Ovary (tissue), 3 donors: ENCODE data around the gene DRC3.

ENCODE experiments used
- POLR2A ChIP-seq: fragments of 450-650 bp; IDR thresholded peaks from one replicate; pipeline ENCODE4 v1.6.1; 2017; ENCODE audit warnings: antibody characterized with exemption, mild to moderate bottlenecking, moderate library complexity
- TF ChIP-seq, protein P1 (sequence below), 3 donors: fragments of 450-650 bp in 2 of 3; fragments of 200-600 bp in 1 of 3; IDR thresholded peaks; one replicate each; pipeline versions ENCODE4 v1.5.1 to v1.8.0; 2016 to 2022; ENCODE audit warnings: antibody characterized with exemption in 3 of 3, mild to moderate bottlenecking in 1 of 3
- donor health status: DM: no; HTN: no; CAD: no.

DNA sequence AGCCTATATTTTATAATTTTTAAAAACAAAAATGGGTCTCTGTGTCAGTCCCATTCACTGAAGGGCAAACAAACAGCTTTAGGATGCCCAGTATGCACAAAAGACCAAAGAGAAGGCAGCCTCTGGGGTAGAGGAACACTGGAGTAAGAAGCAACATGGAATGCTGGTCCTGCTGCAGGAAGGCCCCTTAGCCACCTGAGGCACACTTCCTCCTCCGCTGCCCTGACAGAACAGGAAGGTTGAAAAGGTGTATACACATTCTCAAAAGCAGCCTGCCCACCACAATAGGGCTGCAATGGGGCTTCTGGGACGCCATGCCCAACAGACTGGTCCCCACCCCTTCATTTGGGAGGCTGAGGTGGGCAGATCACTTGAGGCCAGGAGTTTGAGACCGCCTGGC is 20.0 kb upstream of the DRC3 start:
- TF ChIP-seq POLR2A, result no peak
- TF ChIP-seq, protein P1, sequence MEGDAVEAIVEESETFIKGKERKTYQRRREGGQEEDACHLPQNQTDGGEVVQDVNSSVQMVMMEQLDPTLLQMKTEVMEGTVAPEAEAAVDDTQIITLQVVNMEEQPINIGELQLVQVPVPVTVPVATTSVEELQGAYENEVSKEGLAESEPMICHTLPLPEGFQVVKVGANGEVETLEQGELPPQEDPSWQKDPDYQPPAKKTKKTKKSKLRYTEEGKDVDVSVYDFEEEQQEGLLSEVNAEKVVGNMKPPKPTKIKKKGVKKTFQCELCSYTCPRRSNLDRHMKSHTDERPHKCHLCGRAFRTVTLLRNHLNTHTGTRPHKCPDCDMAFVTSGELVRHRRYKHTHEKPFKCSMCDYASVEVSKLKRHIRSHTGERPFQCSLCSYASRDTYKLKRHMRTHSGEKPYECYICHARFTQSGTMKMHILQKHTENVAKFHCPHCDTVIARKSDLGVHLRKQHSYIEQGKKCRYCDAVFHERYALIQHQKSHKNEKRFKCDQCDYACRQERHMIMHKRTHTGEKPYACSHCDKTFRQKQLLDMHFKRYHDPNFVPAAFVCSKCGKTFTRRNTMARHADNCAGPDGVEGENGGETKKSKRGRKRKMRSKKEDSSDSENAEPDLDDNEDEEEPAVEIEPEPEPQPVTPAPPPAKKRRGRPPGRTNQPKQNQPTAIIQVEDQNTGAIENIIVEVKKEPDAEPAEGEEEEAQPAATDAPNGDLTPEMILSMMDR (IDR thresholded peaks at IDR 0.05), result no peak
